SK-N-SH (cell line): ENCODE results near the gene SRBD1. TPM values are rescaled to one million over a fixed set of nuclear protein-coding genes. Genes with fewer than 3 reads are reported as not detected.

Experiments used
- CTCF ChIA-PET: fragments of 300-600, 350-600 bp; formaldehyde crosslinking; extraction: SDS; loops from one replicate; lab custom pipeline; 2021; lab: Yijun Ruan, JAX
- POLR2A ChIA-PET: fragments of 350-600 bp; sonication (Branson Sonifier 250); formaldehyde crosslinking; extraction: SDS; loops from one replicate; lab custom pipeline; 2020; ENCODE audit warnings: antibody characterized with exemption, inconsistent platforms; lab: Yijun Ruan, JAX
- DNase-seq: peaks from one replicate; pipeline ENCODE4 v3.0.0; 2012
- H2AFZ ChIP-seq: fragments of 200-600 bp; sonication (generic); 2 replicates; pipeline ENCODE4 v1.8.1; 2016; ENCODE audit warnings: antibody characterized with exemption, mild to moderate bottlenecking, low read depth
- H3F3A ChIP-seq: fragments of 200-600 bp; sonication (generic); replicated peaks from 2 replicates; pipeline ENCODE3; 2016; ENCODE audit warnings: antibody characterized with exemption, mild to moderate bottlenecking; ENCODE audit not compliant: insufficient read depth
- H3K27ac ChIP-seq, 2 experiments: fragments of 200-500 bp in 1 of 2; fragments of 200-600 bp in 1 of 2; sonication (Bioruptor generic) in 1 of 2; sonication (generic), shearing (Covaris generic) in 1 of 2; 2 replicates each; pipeline versions ENCODE4 v1.5.1 to v1.6.1; 2014 to 2016; ENCODE audit warnings: low read depth in 2 of 2, inconsistent platforms in 1 of 2, low read length in 1 of 2, mild to moderate bottlenecking in 1 of 2, mixed read lengths in 1 of 2
- H3K27me3 ChIP-seq: fragments of 200-600 bp; sonication (generic), shearing (Covaris generic); 2 replicates; pipeline ENCODE4 v1.6.1; 2016; ENCODE audit warnings: mixed run types; ENCODE audit not compliant: insufficient read depth
- H3K36me3 ChIP-seq, 2 experiments: fragments of 200-500 bp in 1 of 2; fragments of 200-600 bp in 1 of 2; sonication (Bioruptor generic) in 1 of 2; sonication (generic) in 1 of 2; replicated peaks in 1 of 2; 2 replicates each; pipeline versions ENCODE3 to v1.5.1; 2014 to 2016; ENCODE audit warnings: low read length in 1 of 2, mild to moderate bottlenecking in 1 of 2; ENCODE audit not compliant: insufficient read depth in 2 of 2, control insufficient read depth in 1 of 2
- H3K4me1 ChIP-seq, 2 experiments: fragments of 200-500 bp in 1 of 2; fragments of 200-600 bp in 1 of 2; sonication (Bioruptor generic) in 1 of 2; sonication (generic), shearing (Covaris generic) in 1 of 2; 2 replicates each; pipeline versions ENCODE4 v1.5.1 to v1.6.1; 2014 to 2016; ENCODE audit warnings: low read depth in 1 of 2, low read length in 1 of 2, mixed run types in 1 of 2; ENCODE audit not compliant: insufficient read depth in 2 of 2, control insufficient read depth in 1 of 2
- H3K4me2 ChIP-seq: fragments of 200-600 bp; sonication (generic), shearing (Covaris generic); 2 replicates; pipeline ENCODE4 v1.6.1; 2017; ENCODE audit warnings: mixed run types
- H3K4me3 ChIP-seq, 2 experiments: fragments of 200-500 bp in 1 of 2; fragments of 200-600 bp in 1 of 2; sonication (Bioruptor generic) in 1 of 2; sonication (generic), shearing (Covaris generic) in 1 of 2; 2 replicates each; pipeline versions ENCODE4 v1.5.1 to v1.8.1; 2014 to 2016; ENCODE audit warnings: low read depth in 2 of 2, inconsistent platforms in 1 of 2, low read length in 1 of 2, mild to moderate bottlenecking in 1 of 2, mixed read lengths in 1 of 2, moderate library complexity in 1 of 2
- H3K79me2 ChIP-seq: fragments of 200-600 bp; sonication (generic); 2 replicates; pipeline ENCODE4 v1.8.1; 2017; ENCODE audit warnings: mild to moderate bottlenecking; ENCODE audit not compliant: insufficient read depth
- H3K9ac ChIP-seq: fragments of 200-600 bp; sonication (generic); 2 replicates; pipeline ENCODE4 v1.6.1; 2017; ENCODE audit warnings: mixed run types
- H3K9me2 ChIP-seq: fragments of 200-600 bp; sonication (generic); 2 replicates; pipeline ENCODE4 v1.6.1; 2017; ENCODE audit warnings: mixed run types
- H3K9me3 ChIP-seq: fragments of 200-600 bp; sonication (generic); 2 replicates; pipeline ENCODE4 v1.6.1; 2017; ENCODE audit warnings: mixed run types, mild to moderate bottlenecking, moderate library complexity
- H4K20me1 ChIP-seq: fragments of 200-600 bp; sonication (generic); 2 replicates; pipeline ENCODE4 v1.6.1; 2017; ENCODE audit warnings: mild to moderate bottlenecking, mixed run types; ENCODE audit not compliant: insufficient read depth
- CHD2 ChIP-seq: fragments of 150-350 bp; IDR thresholded peaks from 2 replicates; pipeline ENCODE4 v1.6.1; 2018; ENCODE audit warnings: low read length; ENCODE audit not compliant: partially characterized antibody
- EZH2phosphoT487 ChIP-seq: fragments of 200-600 bp; sonication (generic); IDR thresholded peaks from 2 replicates; pipeline ENCODE4 v1.6.1; 2017; ENCODE audit warnings: low read depth, mixed run types, mild to moderate bottlenecking, antibody characterized with exemption, moderate library complexity, borderline replicate concordance
- GABPA ChIP-seq: IDR thresholded peaks from 2 replicates; pipeline ENCODE4 v1.4.0; 2012; ENCODE audit warnings: low read depth, mild to moderate bottlenecking
- GATA2 ChIP-seq: sonication (generic); formaldehyde crosslinking; IDR thresholded peaks from 2 replicates; pipeline ENCODE4 v1.5.0; 2020; ENCODE audit warnings: mild to moderate bottlenecking, missing genetic modification reagents
- JUND ChIP-seq: IDR thresholded peaks from 2 replicates; pipeline ENCODE4 v1.4.0; 2012
- MXI1 ChIP-seq: IDR thresholded peaks from 2 replicates; pipeline ENCODE4 v1.6.1; 2012; ENCODE audit warnings: mild to moderate bottlenecking, low read depth, low read length, improper control_type of control experiment
- NFIC ChIP-seq: IDR thresholded peaks from 2 replicates; pipeline ENCODE4 v1.4.0; 2012; ENCODE audit warnings: borderline replicate concordance
- PBX3 ChIP-seq: IDR thresholded peaks from 2 replicates; pipeline ENCODE4; 2012
- POLR2AphosphoS5 ChIP-seq: IDR thresholded peaks from 2 replicates; pipeline ENCODE4 v1.6.1; 2012; ENCODE audit warnings: low read depth, low read length
- RCOR1 ChIP-seq: fragments of 150-350 bp; IDR thresholded peaks from 2 replicates; pipeline ENCODE4 v1.6.1; 2017; ENCODE audit warnings: antibody characterized with exemption, low read length
- RXRA ChIP-seq: IDR thresholded peaks from 2 replicates; pipeline ENCODE4 v1.4.0; 2012; ENCODE audit warnings: low read depth, mild to moderate bottlenecking, borderline replicate concordance
- SMC3 ChIP-seq: IDR thresholded peaks from 2 replicates; pipeline ENCODE4 v1.6.1; 2012; ENCODE audit warnings: low read depth, low read length, improper control_type of control experiment
- TAF1 ChIP-seq: IDR thresholded peaks from 2 replicates; pipeline ENCODE4 v1.6.1; 2012; ENCODE audit warnings: low read depth, mild to moderate bottlenecking, low read length, moderate library complexity, borderline replicate concordance
- TCF12 ChIP-seq: IDR thresholded peaks from 2 replicates; pipeline ENCODE4 v1.4.0; 2012
- WGBS: methylation state at CpG from one replicate; pipeline ENCODE4 v1.1.6; 2017; ENCODE audit warnings: low lambda C conversion rate; 5-methylcytosine and 5-hydroxymethylcytosine counted together
- polyA plus RNA-seq, 3 experiments: library from polyadenylated mRNA; depleted of rRNA; stranded (reverse); fragments of >200 nt; gene quantifications; 2 replicates each; pipeline ENCODE4 v1.2.3, GENCODE V29; 2012
- TF ChIP-seq, protein P1 (sequence below): IDR thresholded peaks from 2 replicates; pipeline ENCODE4 v1.4.0; 2012; ENCODE audit warnings: low read depth, borderline replicate concordance
- TF ChIP-seq, protein P2 (sequence below): fragments of 150-350 bp; IDR thresholded peaks from 2 replicates; pipeline ENCODE4 v1.6.1; 2017; ENCODE audit warnings: antibody characterized with exemption, low read length, low read depth, borderline replicate concordance
- TF ChIP-seq, protein P3 (sequence below): IDR thresholded peaks from 2 replicates; pipeline ENCODE4 v1.4.0; 2012; ENCODE audit warnings: low read depth

Gene SRBD1
- polyA plus RNA-seq, 1 of the 3 experiments (the other 2 are of a cell fraction) = 3.2 TPM

- no peak for DNase-seq
- no peaks in the 10 kb centered on the region for H3K9me2 ChIP-seq
- no peak overlapping the region for H3K27ac ChIP-seq
- ChIA-PET CTCF (interaction anchor here (1.0 to 1.4 kb wide), 3 partner anchors 21 to 376 kb away, joined by 3 to 5 read pairs (median 5); no protein-coding TSS in a partner anchor), POLR2A (no interaction called here)
- no peaks in the 10 kb centered on the region for H3K79me2 ChIP-seq
- no peak overlapping the region for H3K4me3 ChIP-seq
- H3K27me3 ChIP-seq = no peaks in the 10 kb centered on the region
- H2AFZ ChIP-seq = no peak overlapping the region
- TF ChIP-seq TAF1 = no peak
- H3K4me1 ChIP-seq = peaks cover 0 to 14% of the 10 kb centered on the region in 2 experiments; a peak in 2 of 4 replicates
- no peaks in the 10 kb centered on the region for H3K9me3 ChIP-seq
- no peaks in the 10 kb centered on the region for H4K20me1 ChIP-seq
- 79% methylated on average over 2 of the region's 2 CpGs for WGBS
- no peak overlapping the region for H3K9ac ChIP-seq
- H3F3A ChIP-seq = no peaks in the 10 kb centered on the region
- no peak overlapping the region for H3K4me2 ChIP-seq
- H3K36me3 ChIP-seq = peaks cover 6 to 37% of the 10 kb centered on the region in 2 experiments
Measured at GRCh38 chr2:45390441-45390840, 220.6 kb downstream of the SRBD1 start.

GRCh38 chr2:45388541-45389100 is 222.4 kb downstream of the SRBD1 start:
- Histone ChIP-seq H3K4me1 (peaks cover 0 to 14% of the 10 kb centered on the region in 2 experiments; a peak in 2 of 4 replicates), H3K36me3 (peaks cover 6 to 35% of the 10 kb centered on the region in 2 experiments), H3K79me2 (no peaks in the 10 kb centered on the region), H3K27me3 (no peaks in the 10 kb centered on the region), H4K20me1 (no peaks in the 10 kb centered on the region), H2AFZ (no peak overlapping the region), H3F3A (no peaks in the 10 kb centered on the region), H3K9me3 (no peaks in the 10 kb centered on the region), H3K9me2 (no peaks in the 10 kb centered on the region), H3K4me3 (no peak overlapping the region), H3K27ac (no peak overlapping the region), H3K4me2 (no peak overlapping the region), H3K9ac (no peak overlapping the region)
- CTCF ChIA-PET = no interaction called here
- POLR2A ChIA-PET = no interaction called here
- DNase-seq = no peak
- WGBS = 85% methylated on average over 4 of the region's 4 CpGs
- no peak for TF ChIP-seq RCOR1
- no peak for TF ChIP-seq GABPA
- no peak for TF ChIP-seq CHD2
- no peak for TF ChIP-seq SMC3
- TF ChIP-seq, protein P1, sequence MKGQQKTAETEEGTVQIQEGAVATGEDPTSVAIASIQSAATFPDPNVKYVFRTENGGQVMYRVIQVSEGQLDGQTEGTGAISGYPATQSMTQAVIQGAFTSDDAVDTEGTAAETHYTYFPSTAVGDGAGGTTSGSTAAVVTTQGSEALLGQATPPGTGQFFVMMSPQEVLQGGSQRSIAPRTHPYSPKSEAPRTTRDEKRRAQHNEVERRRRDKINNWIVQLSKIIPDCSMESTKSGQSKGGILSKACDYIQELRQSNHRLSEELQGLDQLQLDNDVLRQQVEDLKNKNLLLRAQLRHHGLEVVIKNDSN = no peak
- TF ChIP-seq JUND = no peak
- TF ChIP-seq TAF1 = no peak
- TF ChIP-seq, protein P2, sequence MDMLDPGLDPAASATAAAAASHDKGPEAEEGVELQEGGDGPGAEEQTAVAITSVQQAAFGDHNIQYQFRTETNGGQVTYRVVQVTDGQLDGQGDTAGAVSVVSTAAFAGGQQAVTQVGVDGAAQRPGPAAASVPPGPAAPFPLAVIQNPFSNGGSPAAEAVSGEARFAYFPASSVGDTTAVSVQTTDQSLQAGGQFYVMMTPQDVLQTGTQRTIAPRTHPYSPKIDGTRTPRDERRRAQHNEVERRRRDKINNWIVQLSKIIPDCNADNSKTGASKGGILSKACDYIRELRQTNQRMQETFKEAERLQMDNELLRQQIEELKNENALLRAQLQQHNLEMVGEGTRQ = no peak
- no peak for TF ChIP-seq NFIC
- no peak for TF ChIP-seq EZH2phosphoT487
- TF ChIP-seq TCF12 = no peak
- no peak for TF ChIP-seq POLR2AphosphoS5
- no peak for TF ChIP-seq RXRA
- TF ChIP-seq, protein P3, sequence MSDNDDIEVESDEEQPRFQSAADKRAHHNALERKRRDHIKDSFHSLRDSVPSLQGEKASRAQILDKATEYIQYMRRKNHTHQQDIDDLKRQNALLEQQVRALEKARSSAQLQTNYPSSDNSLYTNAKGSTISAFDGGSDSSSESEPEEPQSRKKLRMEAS = no peak
- no peak for TF ChIP-seq GATA2 (CRISPR knock-in tag)
- TF ChIP-seq MXI1 = no peak
- TF ChIP-seq PBX3 = no peak
